Heart left ventricle (tissue), 16 donors: ENCODE measurements around the gene IKZF3. TPM values are rescaled to one million over a fixed set of nuclear protein-coding genes. Genes with fewer than 3 reads are reported as not detected.

ENCODE experiments used
- ATAC-seq, 4 donors: fragments of 200-7000 bp; cut with Tn5 transposase; one replicate each; pipeline ENCODE4 v1.9.1; 2020 to 2022; ENCODE audit warnings: moderate library complexity in 4 of 4, mild to moderate bottlenecking in 3 of 4, moderate number of reproducible peaks in 1 of 4
- DNase-seq, 5 donors: peaks; one replicate each; pipeline ENCODE4 v3.0.0-alpha.2; 2020
- H3K27ac ChIP-seq, 12 donors: fragments of 200-600 bp; sonication (generic) in 4 of 12; one replicate each; pipeline versions ENCODE4 v1.5.0 to v1.8.0; 2016 to 2022; ENCODE audit warnings: mild to moderate bottlenecking in 2 of 12
- H3K27me3 ChIP-seq, 9 donors: fragments of 200-600 bp; sonication (generic) in 2 of 9; one replicate each; pipeline versions ENCODE4 v1.5.1 to v1.8.0; 2016 to 2022; ENCODE audit warnings: mild to moderate bottlenecking in 3 of 9
- H3K36me3 ChIP-seq, 9 donors: fragments of 200-600 bp; sonication (generic) in 2 of 9; one replicate each; pipeline versions ENCODE4 v1.5.0 to v1.8.0; 2018 to 2022; ENCODE audit warnings: mild to moderate bottlenecking in 2 of 9
- H3K4me1 ChIP-seq, 12 donors: fragments of 200-600 bp; sonication (generic) in 4 of 12; one replicate each; pipeline versions ENCODE4 v1.5.0 to v1.8.0; 2016 to 2022; ENCODE audit warnings: mild to moderate bottlenecking in 3 of 12
- H3K4me3 ChIP-seq, 12 donors: fragments of 200-600 bp; sonication (generic) in 4 of 12; one replicate each; pipeline versions ENCODE4 v1.5.0 to v1.8.0; 2017 to 2022; ENCODE audit warnings: mild to moderate bottlenecking in 9 of 12, moderate library complexity in 4 of 12
- H3K9me3 ChIP-seq, 12 donors: fragments of 200-600 bp; sonication (generic) in 4 of 12; one replicate each; pipeline versions ENCODE4 v1.5.0 to v1.8.0; 2016 to 2022; ENCODE audit warnings: mild to moderate bottlenecking in 1 of 12
- POLR2A ChIP-seq, 2 donors: fragments of 450-650 bp; IDR thresholded peaks; one replicate each; pipeline ENCODE4 v1.6.1; 2017; ENCODE audit warnings: antibody characterized with exemption in 2 of 2, mild to moderate bottlenecking in 2 of 2, moderate library complexity in 2 of 2
- WGBS, 4 donors: extraction: QIAGEN DNeasy Blood & Tissue Kit in 2 of 4; methylation state at CpG; one replicate each; pipeline versions ENCODE4 v1.1.5 to v1.1.7; 2013 to 2018; 5-methylcytosine and 5-hydroxymethylcytosine counted together
- intact Hi-C, 10 donors: fragments of 100-400 bp; cut with DNase I; formaldehyde crosslinking; loops; one replicate each; pipeline versions ENCODE4 v1.11.1 to v1.14.2; 2022
- polyA plus RNA-seq, 2 donors: library from polyadenylated mRNA; stranded (reverse); fragments of 200-250 nt; gene quantifications; one replicate each; pipeline ENCODE4 v1.2.3, GENCODE V29; 2013
- total RNA-seq, 9 donors: library from RNA; depleted of rRNA in 2 of 9; stranded (reverse); fragments of >200 nt in 2 of 9; fragmentation: NEBNext Ultra II Directional in 3 of 9; extraction: Animal tissue kit (Norgen Biotek cat#: 25700) in 3 of 9; gene quantifications; one replicate each; pipeline versions ENCODE4 v1.1.0 to v1.2.4, GENCODE V29; 2016 to 2023
- TF ChIP-seq, protein P1 (sequence below), 12 donors: fragments of 200-600 bp; sonication (generic) in 4 of 12; IDR thresholded peaks; one replicate each; pipeline versions ENCODE4 v1.5.0 to v1.8.0; 2018 to 2022; ENCODE audit warnings: antibody characterized with exemption in 12 of 12, mild to moderate bottlenecking in 5 of 12
- donor health status: ischemic (EF 13 %, LVEDD 7.1; RV severe dilation, severe dysfunction).
- donor health status: healthy with polysubstance abuse.
- donor health status: DM: no; HTN: yes; CAD: no.
- donor health status: DM: no; HTN: no; CAD: no.
- donor health status: ischemic (EF 25% LVEDD 6.9; RV normal size, moderate dysfunction).
- donor health status: ischemic (EF 25% LVEDD 5.7; RV mildly dilated, moderate dysfunction).
- donor health status: healthy.
- donor health status: DM: yes; HTN: yes; CAD: no.
- donor health status: ischemic (EF 35%, LVEDD 5.7; RV mildly dilated, moderate dysfunction).
- donor health status: nonischemic (EF 11% LVEDD 7.7; RV severe dilation, severe dysfunction).
- donor health status: DM: yes; HTN: yes; CAD: no.
- donor health status: PGD.
- donor health status: ischemic (EF 29% LVEDD 5.4; RV normal size, mild dysfunction).
- donor health status: nonischemic (EF 23%, LVEDD 6.1; RV moderate dilation, normal function).

IKZF3 gene
- total and polyA plus RNA-seq, 11 donors = 0.07 to 6.9 (median 0.21) TPM

- ATAC-seq (no peak), DNase-seq (no peak)
- H3K9me3 ChIP-seq = no peaks in the 10 kb centered on the region
- intact Hi-C loops = no loop called here
- H3K27me3 ChIP-seq = peaks cover 0 to 40% (median 11%) of the 10 kb centered on the region in 9 donors
- H3K4me1 ChIP-seq = peaks cover 0 to 10% (median 0%) of the 10 kb centered on the region in 12 donors
- no peak for TF ChIP-seq POLR2A (IDR thresholded peaks at IDR 0.05)
- TF ChIP-seq, protein P1, sequence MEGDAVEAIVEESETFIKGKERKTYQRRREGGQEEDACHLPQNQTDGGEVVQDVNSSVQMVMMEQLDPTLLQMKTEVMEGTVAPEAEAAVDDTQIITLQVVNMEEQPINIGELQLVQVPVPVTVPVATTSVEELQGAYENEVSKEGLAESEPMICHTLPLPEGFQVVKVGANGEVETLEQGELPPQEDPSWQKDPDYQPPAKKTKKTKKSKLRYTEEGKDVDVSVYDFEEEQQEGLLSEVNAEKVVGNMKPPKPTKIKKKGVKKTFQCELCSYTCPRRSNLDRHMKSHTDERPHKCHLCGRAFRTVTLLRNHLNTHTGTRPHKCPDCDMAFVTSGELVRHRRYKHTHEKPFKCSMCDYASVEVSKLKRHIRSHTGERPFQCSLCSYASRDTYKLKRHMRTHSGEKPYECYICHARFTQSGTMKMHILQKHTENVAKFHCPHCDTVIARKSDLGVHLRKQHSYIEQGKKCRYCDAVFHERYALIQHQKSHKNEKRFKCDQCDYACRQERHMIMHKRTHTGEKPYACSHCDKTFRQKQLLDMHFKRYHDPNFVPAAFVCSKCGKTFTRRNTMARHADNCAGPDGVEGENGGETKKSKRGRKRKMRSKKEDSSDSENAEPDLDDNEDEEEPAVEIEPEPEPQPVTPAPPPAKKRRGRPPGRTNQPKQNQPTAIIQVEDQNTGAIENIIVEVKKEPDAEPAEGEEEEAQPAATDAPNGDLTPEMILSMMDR (IDR thresholded peaks at IDR 0.05) = no peak
- H3K36me3 ChIP-seq = no peaks in the 10 kb centered on the region
- H3K27ac ChIP-seq = peak overlapping the region in 1 of 12 donors; percentile 88
- peak overlapping the region in 1 of 12 donors; percentile 47 for H3K4me3 ChIP-seq
These were observed 87.9 kb downstream of the IKZF3 start for GRCh38 chr17:39776252-39776651.

DNA sequence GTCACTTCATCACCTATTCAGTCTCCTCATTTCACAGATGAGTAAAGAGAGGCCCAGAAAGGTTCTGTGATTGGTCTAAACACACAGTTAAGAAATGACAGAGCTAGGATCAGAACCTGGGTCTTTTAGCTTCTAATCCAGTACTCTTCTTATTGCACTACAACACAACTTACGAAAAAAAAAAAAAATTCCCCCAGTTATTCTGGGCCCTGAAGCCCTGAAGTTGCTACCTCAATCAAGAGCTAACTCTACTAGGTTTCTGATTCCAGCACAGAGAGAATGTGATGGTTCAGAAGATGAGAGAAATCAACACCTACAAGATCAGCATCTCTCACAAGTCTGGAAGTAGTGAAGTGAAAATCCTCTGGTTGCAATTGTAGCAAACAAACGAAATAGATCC, 89.1 kb downstream of the IKZF3 start:
- no peak for ATAC-seq
- Histone ChIP-seq H3K27me3 (peaks cover 0 to 29% (median 3%) of the 10 kb centered on the region in 9 donors), H3K4me1 (peaks cover 0 to 8% (median 0%) of the 10 kb centered on the region in 12 donors), H3K4me3 (peak overlapping the region in 1 of 12 donors; percentile 47), H3K27ac (peak overlapping the region in 1 of 12 donors; percentile 88), H3K36me3 (no peaks in the 10 kb centered on the region), H3K9me3 (no peaks in the 10 kb centered on the region)
- intact Hi-C loops = no loop called here
- no peak for DNase-seq
- no peak for TF ChIP-seq POLR2A (IDR thresholded peaks at IDR 0.05)
- TF ChIP-seq, protein P1 (IDR thresholded peaks at IDR 0.05) = no peak
- 78 to 82% (median 80%) methylated on average over 2 of the region's 2 CpGs for WGBS, 4 donors

- H3K27me3 ChIP-seq = peaks cover 0 to 25% (median 3%) of the 10 kb centered on the region in 9 donors
- intact Hi-C loops = no loop called here
- H3K4me1 ChIP-seq = peaks cover 0 to 12% (median 0%) of the 10 kb centered on the region in 12 donors
- DNase-seq = no peak
- H3K36me3 ChIP-seq = no peaks in the 10 kb centered on the region
- peak overlapping the region in 1 of 12 donors; percentile 47 for H3K4me3 ChIP-seq
- TF ChIP-seq, protein P1 (IDR thresholded peaks at IDR 0.05) = no peak
- TF ChIP-seq POLR2A (IDR thresholded peaks at IDR 0.05) = no peak
- peak overlapping the region in 1 of 12 donors; percentile 88 for H3K27ac ChIP-seq
- ATAC-seq = no peak
- WGBS, 4 donors = 70 to 86% (median 77%) methylated on average over 4 of the region's 4 CpGs
- no peaks in the 10 kb centered on the region for H3K9me3 ChIP-seq
These were observed 90.1 kb downstream of the IKZF3 start for GRCh38 chr17:39774047-39774446.

DNA sequence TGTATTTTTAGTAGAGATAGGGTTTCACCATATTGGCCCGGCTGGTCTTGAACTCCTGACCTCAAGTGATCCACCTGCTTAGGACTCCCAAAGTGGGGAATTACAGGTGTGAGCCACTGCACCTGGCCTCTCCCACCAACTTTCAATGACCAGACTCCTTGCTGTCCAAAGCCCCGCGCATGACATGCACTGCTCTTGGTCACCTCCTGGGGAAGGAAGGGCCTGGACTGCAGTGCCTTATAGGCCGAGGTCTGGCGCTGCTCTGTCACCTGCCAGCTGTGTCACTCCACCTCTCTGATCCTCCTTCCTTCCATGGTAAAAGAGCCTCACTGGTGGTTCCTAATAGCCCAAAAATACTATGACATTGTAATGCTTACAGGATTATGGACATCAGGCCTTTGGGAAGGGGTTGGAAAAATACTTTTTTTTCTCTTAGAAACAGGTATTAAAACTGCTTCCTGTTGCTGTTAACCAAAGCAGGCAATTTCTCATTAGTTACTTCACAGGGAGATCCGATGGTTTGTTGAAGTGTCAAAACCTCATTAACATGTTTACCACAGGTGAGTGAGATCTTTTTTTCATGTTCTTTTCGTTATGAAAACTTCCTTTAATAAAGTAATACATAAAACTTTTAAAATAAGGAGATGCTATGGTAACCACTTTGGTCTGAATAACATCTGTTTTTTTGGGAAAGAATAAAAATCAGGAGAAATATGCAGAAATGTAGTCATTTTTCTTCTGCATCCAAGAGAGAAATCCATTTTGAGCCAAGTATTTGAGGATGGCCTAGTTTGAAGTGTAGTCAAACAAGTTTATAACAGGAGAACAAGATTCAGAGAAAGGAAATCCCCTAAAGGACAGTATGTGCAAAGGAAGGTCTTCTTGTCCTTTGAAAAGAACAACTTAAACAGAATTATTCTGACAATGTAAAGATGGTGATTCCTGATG, 90.9 kb downstream of the IKZF3 start:
- peak overlapping the region in 1 of 12 donors; percentile 88 for H3K27ac ChIP-seq
- peaks cover 0 to 15% (median 0%) of the 10 kb centered on the region in 12 donors for H3K4me1 ChIP-seq
- no peaks in the 10 kb centered on the region for H3K36me3 ChIP-seq
- DNase-seq (no peak), ATAC-seq (no peak)
- intact Hi-C loops = no loop called here
- no peak for TF ChIP-seq POLR2A (IDR thresholded peaks at IDR 0.05)
- TF ChIP-seq, protein P1 (IDR thresholded peaks at IDR 0.05) = no peak
- WGBS, 4 donors = 76 to 85% (median 79%) methylated on average over 7 of the region's 7 CpGs
- peaks cover 0 to 25% (median 3%) of the 10 kb centered on the region in 9 donors for H3K27me3 ChIP-seq
- no peaks in the 10 kb centered on the region for H3K9me3 ChIP-seq
- peak overlapping the region in 1 of 12 donors; percentile 27 for H3K4me3 ChIP-seq
